Ascending aorta (tissue), 2 donors: ENCODE data around the gene PHLPP1. TPM values are rescaled to one million over a fixed set of nuclear protein-coding genes. Genes with fewer than 3 reads are reported as not detected.

Source experiments
- DNase-seq, 2 donors: peaks; one replicate each; pipeline ENCODE4 v3.0.0-alpha.2; 2019; ENCODE audit warnings: low spot score in 2 of 2
- H3K27ac ChIP-seq, 2 donors: fragments of 200-600 bp; sonication (generic); one replicate each; pipeline ENCODE4 v1.5.1; 2016 to 2017; ENCODE audit warnings: mild to moderate bottlenecking in 1 of 2
- H3K27me3 ChIP-seq: fragments of 200-600 bp; sonication (generic); one replicate; pipeline ENCODE4 v1.5.1; 2017
- H3K36me3 ChIP-seq, 2 donors: fragments of 200-600 bp; sonication (generic); one replicate each; pipeline ENCODE4 v1.5.1; 2016
- H3K4me1 ChIP-seq, 2 donors: fragments of 200-600 bp; sonication (generic); one replicate each; pipeline ENCODE4 v1.5.1; 2016 to 2017; ENCODE audit warnings: mild to moderate bottlenecking in 1 of 2
- H3K4me3 ChIP-seq, 2 donors: fragments of 200-600 bp; sonication (generic); one replicate each; pipeline ENCODE4 v1.5.1; 2016 to 2017; ENCODE audit warnings: mild to moderate bottlenecking in 1 of 2
- H3K9me3 ChIP-seq, 2 donors: fragments of 200-600 bp; sonication (generic); one replicate each; pipeline ENCODE4 v1.5.1; 2016
- intact Hi-C: fragments of 100-400 bp; cut with DNase I; formaldehyde crosslinking; loops from one replicate; pipeline ENCODE4 v1.15.1; 2023
- total RNA-seq: library from RNA; depleted of rRNA; stranded (reverse); fragments of >200 nt; gene quantifications from one replicate; pipeline ENCODE4 v1.1.0, GENCODE V29; 2016
- TF ChIP-seq, protein P1 (sequence below), 3 experiments: fragments of 200-600 bp in 2 of 3; fragments of 450-650 bp in 1 of 3; sonication (generic) in 2 of 3; IDR thresholded peaks; one replicate each; pipeline ENCODE4 v1.5.1; 2016 to 2019; ENCODE audit warnings: antibody characterized with exemption in 3 of 3, mild to moderate bottlenecking in 1 of 3, moderate library complexity in 1 of 3

Gene PHLPP1
- total RNA-seq, 1 donor from 2014 or later = 9.8 TPM

DNA sequence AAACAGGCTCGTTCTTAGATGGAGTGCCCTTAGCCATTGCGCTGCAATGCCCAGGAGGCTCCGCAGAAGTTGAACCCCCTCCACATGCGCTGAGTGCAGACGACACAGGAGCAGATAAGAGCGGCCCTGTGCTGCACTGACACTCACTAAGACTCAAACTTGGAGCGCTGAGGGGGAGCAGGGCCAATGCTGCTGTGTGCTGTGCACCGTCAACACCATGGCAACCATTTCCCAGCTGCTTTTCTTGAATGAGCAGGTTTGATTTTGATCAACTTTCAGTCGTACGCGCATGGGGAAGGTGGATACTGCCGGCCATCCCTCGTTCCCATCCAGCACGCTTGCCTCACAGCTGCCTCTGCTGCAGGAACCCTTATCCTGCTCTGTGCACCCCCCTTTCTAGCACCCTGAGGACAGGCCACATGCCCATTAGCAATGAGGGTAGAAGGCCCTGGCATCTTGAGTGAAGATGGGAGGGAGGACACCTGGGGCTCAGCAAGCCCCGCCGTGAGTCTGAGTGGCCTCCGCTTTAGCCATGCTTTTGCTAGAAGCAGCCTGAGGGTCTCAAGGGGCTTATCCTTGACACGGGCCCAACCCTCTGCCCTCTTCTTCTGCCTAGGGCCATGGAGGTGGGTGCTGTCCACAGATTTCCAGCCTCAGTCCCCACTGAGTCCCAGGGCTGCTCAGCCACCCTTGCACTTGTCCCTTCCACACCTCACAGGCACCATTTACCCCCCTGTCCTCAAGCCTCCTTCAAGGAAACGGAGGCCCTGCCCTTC is 271.9 kb downstream of the PHLPP1 start:
- Histone ChIP-seq H3K4me1 (no peaks in the 10 kb centered on the region), H3K9me3 (no peaks in the 10 kb centered on the region), H3K27ac (no peak overlapping the region), H3K4me3 (no peak overlapping the region), H3K27me3 (no peaks in the 10 kb centered on the region), H3K36me3 (no peaks in the 10 kb centered on the region)
- no peak for DNase-seq
- TF ChIP-seq, protein P1, sequence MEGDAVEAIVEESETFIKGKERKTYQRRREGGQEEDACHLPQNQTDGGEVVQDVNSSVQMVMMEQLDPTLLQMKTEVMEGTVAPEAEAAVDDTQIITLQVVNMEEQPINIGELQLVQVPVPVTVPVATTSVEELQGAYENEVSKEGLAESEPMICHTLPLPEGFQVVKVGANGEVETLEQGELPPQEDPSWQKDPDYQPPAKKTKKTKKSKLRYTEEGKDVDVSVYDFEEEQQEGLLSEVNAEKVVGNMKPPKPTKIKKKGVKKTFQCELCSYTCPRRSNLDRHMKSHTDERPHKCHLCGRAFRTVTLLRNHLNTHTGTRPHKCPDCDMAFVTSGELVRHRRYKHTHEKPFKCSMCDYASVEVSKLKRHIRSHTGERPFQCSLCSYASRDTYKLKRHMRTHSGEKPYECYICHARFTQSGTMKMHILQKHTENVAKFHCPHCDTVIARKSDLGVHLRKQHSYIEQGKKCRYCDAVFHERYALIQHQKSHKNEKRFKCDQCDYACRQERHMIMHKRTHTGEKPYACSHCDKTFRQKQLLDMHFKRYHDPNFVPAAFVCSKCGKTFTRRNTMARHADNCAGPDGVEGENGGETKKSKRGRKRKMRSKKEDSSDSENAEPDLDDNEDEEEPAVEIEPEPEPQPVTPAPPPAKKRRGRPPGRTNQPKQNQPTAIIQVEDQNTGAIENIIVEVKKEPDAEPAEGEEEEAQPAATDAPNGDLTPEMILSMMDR (IDR thresholded peaks at IDR 0.05) = no peak
- intact Hi-C loops = loop anchor here (10.0 kb wide), 1 partner anchor 802 kb away; the partner anchor contains the start of genes PIGN and RELCH

DNA sequence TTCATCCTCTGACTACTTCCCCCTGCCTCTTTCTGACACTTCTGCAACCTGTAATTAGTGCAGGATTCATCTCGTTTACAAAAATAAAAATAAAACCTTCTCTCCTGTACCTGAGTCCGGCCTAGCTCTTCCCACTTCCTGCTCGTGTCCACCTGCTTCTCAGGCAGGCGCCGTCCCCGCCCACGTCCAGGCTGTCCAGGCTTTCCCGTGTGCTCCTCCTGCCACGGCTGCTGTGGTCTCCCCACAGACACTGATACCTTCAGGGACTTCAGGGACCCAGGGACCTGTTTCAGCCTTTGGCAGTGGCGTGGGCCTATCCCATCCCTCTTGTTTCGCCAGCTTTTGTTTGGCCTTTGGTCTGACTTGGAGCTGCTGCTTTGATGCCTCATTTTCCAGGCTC is 272.5 kb downstream of the PHLPP1 start:
- H3K4me3 ChIP-seq = no peak overlapping the region
- intact Hi-C loops = loop anchor here (10.0 kb wide), 1 partner anchor 803 kb away; the partner anchor contains the start of genes PIGN and RELCH
- no peaks in the 10 kb centered on the region for H3K4me1 ChIP-seq
- no peaks in the 10 kb centered on the region for H3K27me3 ChIP-seq
- no peak overlapping the region for H3K27ac ChIP-seq
- no peaks in the 10 kb centered on the region for H3K9me3 ChIP-seq
- TF ChIP-seq, protein P1 (IDR thresholded peaks at IDR 0.05) = no peak
- no peaks in the 10 kb centered on the region for H3K36me3 ChIP-seq
- DNase-seq = no peak

DNA sequence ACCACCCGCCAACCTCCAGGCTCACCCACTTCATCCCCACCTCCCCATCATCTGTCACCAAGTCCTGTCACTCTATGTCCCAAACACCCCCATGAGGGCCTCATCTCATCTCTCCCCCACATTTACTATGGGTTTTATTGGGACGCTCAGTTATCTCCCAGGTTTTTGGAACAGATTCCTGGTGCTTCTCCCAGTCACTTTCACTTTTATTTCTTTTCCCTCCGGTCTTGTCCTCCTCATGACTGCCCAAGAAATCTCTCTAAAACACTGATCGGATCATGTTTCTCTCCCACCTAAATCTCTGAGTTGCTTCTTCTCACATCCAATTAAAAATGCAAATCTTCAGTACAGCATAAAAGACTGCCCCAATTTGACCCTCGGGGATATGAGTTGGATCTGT is 273.1 kb downstream of the PHLPP1 start:
- H3K4me1 ChIP-seq = no peaks in the 10 kb centered on the region
- no peak overlapping the region for H3K27ac ChIP-seq
- no peak overlapping the region for H3K4me3 ChIP-seq
- intact Hi-C loops = loop anchor here (10.0 kb wide), 1 partner anchor 804 kb away; the partner anchor contains the start of genes PIGN and RELCH
- H3K27me3 ChIP-seq = no peaks in the 10 kb centered on the region
- no peaks in the 10 kb centered on the region for H3K36me3 ChIP-seq
- TF ChIP-seq, protein P1 (IDR thresholded peaks at IDR 0.05) = no peak
- DNase-seq = no peak
- no peaks in the 10 kb centered on the region for H3K9me3 ChIP-seq

DNA sequence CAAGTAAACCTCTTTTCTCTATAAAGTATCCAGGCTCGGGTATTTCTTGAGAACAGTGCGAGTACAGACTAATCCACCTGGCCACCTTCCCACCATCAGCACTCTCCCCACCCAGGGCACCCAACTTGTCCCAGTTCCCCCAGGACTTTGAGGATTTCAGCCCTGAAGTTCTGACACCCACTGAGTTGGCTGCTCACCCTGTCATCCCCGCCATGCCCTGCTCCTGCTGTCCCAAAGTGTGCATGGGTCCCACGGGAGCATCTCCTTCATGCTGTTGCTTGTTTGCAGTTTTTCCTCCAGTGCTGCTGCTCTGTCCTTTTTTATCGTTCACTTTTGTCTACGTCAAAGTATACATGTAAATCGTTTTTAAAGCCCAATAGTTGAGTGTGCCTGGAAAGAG is 273.9 kb downstream of the PHLPP1 start:
- Histone ChIP-seq H3K9me3 (no peaks in the 10 kb centered on the region), H3K36me3 (no peaks in the 10 kb centered on the region), H3K27me3 (no peaks in the 10 kb centered on the region), H3K4me1 (no peaks in the 10 kb centered on the region), H3K4me3 (no peak overlapping the region), H3K27ac (no peak overlapping the region)
- TF ChIP-seq, protein P1 (IDR thresholded peaks at IDR 0.05) = no peak
- DNase-seq = no peak
- intact Hi-C loops = loop anchor here (10.0 kb wide), 1 partner anchor 804 kb away; the partner anchor contains the start of genes PIGN and RELCH

DNA sequence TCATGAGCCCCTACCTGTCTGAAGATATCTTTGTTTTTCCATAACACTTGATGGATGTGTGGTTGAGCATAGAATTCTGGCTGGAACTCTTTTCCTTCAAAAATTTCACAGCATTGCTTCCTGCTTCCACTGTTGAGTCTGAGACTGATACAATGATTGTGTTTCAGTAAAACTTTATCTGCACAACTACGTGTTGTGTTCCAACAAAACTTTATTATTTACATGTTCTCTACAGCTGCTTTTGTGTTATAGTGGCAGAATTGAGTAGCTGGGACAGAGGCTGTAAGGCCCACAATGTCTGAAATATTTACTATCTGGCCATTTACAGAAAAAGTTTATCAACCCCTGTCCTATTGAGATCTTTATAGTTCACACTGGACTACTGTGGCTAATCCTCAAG is 275.3 kb downstream of the PHLPP1 start:
- no peaks in the 10 kb centered on the region for H3K4me1 ChIP-seq
- no peaks in the 10 kb centered on the region for H3K36me3 ChIP-seq
- H3K9me3 ChIP-seq = no peaks in the 10 kb centered on the region
- no peaks in the 10 kb centered on the region for H3K27me3 ChIP-seq
- intact Hi-C loops = no loop called here
- DNase-seq = no peak
- H3K27ac ChIP-seq = no peak overlapping the region
- TF ChIP-seq, protein P1 (IDR thresholded peaks at IDR 0.05) = no peak
- H3K4me3 ChIP-seq = no peak overlapping the region
